Ishikawa (cell line): Measurements from ENCODE around the gene GTSE1.

Source experiments
- EP300 ChIP-seq: IDR thresholded peaks from 2 replicates; pipeline ENCODE4 v1.6.1; 2012; ENCODE audit warnings: borderline replicate concordance
- RAD21 ChIP-seq: IDR thresholded peaks from 2 replicates; pipeline ENCODE4 v1.6.1; 2012; ENCODE audit warnings: low read depth
- TAF1 ChIP-seq: IDR thresholded peaks from 2 replicates; pipeline ENCODE4 v1.6.1; 2012; ENCODE audit warnings: low read depth, mild to moderate bottlenecking
- TCF12 ChIP-seq: IDR thresholded peaks from 2 replicates; pipeline ENCODE4 v1.6.1; 2012; ENCODE audit warnings: low read depth
- TEAD4 ChIP-seq: IDR thresholded peaks from 2 replicates; pipeline ENCODE4 v1.6.1; 2012
- YY1 ChIP-seq: IDR thresholded peaks from 2 replicates; pipeline ENCODE4 v1.6.1; 2012; ENCODE audit warnings: low read depth
- ZBTB7A ChIP-seq: IDR thresholded peaks from 2 replicates; pipeline ENCODE4 v1.6.1; 2012; ENCODE audit warnings: low read depth

DNA sequence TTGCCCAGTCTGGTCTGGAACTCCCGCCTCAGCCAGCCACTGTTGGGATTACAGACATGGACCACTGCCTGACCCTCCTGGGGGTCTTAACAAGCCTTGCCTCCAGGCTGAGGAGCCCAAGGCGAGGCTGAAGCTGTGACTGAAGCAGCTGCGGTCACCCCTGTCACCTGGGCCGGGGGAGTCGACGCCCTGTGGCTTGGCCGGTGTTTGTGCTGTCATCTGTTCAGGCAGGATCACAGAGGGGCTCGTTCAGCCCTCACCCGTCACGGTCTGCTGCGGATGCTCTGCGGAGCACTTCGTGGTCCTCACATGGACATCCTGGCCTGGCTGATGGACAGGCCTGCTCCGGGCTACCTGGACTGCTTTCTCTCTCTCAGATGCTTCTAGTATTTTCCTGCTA, 62.7 kb downstream of the GTSE1 start:
- TF ChIP-seq YY1 (no peak), TEAD4 (no peak), ZBTB7A (no peak), TAF1 (no peak), TCF12 (no peak), EP300 (no peak), RAD21 (no peak)
